Activated CD8-positive, alpha-beta memory T cell treated with anti-CD3 and anti-CD28 coated beads for 1 hour (primary cell): ENCODE results near the gene PES1.
"Not testable (repeated sequence)": the region's sequence is repeated elsewhere in the genome, so short reads cannot be mapped to it uniquely, and the experiment has no call there.

Experiments used
- DNase-seq, 2 donors: peaks; one replicate each; pipeline ENCODE4 v3.0.0-alpha.2; 2020; ENCODE audit warnings: low read depth in 1 of 2; ENCODE audit errors: extremely low read depth in 1 of 2

The PES1 gene

DNA sequence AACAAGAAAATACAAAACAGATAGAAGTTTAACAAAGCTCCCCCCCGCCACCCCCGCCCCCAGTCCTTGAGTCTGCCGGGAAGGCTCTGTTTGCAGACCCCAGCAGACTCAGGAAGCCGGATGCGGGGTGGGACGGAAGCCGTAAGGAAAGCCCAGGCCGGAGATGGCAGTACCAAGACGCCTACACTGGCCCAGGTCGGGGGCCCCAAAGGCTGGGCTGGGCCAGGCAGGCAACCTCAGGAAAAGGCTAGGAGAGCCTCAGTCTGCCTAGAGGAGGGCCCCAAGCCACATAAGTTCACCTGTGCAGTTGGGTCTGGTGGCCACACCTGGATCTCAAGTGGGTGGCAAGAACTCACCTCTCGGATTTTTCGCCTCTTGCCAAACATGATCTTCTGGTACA lies 13.2 kb downstream of the PES1 start:
- no peak for DNase-seq

DNA sequence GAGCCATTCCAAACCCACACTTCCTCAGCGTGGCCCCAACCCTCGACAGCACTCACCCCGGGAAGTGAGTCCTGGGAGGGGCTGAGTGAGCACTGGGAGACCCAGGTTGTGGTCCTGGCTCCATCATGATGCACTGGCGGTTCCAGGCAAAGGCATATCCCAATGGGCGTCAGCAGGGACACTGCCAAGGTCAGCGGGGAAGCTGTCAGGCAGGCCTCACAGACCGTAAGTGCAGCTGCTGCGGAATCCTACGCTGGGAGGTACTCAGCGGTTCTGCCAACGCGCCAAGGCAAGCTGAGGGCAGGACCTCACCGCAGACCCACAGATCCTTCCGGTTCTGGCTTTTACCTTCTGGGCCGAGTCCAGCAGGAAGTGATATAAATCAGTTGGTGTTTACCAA lies 15.9 kb downstream of the PES1 start:
- no peak for DNase-seq

GRCh38 chr22:30574997-30575671 lies 16.6 kb downstream of the PES1 start:
- DNase-seq: no peak

DNA sequence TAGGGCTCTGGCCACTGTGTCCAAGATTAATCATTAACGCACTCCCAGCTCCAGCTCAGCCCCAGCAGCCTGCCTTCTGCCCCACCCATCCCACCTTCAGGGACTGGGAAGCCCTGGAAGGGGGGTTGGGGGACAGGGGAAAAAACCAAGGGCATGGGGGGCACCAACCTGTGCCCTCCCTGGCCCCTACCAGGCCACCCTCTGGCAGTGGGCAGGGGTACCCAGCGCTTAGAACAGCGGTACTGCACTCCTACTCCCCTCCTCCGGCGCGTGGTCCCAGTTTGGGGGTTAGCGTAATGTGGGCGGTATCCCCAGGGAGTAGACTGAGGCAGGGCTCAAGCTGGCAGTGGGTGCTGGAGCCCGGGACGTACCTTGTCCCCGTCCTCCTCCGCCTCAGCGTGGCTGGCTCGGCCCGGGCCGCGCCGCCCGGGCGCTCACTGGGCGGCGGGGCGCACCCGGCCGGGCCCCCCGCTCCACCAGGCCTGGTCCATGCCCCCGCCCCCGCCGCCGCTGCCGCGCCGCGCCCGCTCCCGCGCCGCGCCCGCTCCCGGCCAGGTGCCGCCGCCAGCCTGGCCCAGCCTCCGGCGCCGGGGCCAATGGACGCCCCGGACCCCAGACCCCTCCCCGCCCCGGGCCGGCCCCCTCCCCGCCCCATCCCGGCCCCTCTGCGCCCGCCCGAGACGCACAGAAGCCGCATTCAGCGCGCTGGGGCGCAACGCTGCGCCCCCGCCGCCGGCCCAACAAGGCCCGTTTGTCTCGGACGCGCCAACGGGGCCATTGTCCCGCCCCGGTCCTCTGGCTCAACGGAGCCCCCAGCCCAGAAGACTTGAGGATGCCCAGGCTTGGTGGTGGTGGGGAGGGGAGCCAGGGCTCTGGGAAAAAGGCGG lies 17.4 kb downstream of the PES1 start, which contains the start of gene GAL3ST1:
TSS of gene GAL3ST1 (minus strand) at position 571 of the 887 bp plus-strand sequence. CDS start 17,273 bp downstream, outside the sequence.
- DNase-seq: no peak

- no peak for DNase-seq
Measured at GRCh38 chr22:30573594-30574094, 18.1 kb downstream of the PES1 start.

DNA sequence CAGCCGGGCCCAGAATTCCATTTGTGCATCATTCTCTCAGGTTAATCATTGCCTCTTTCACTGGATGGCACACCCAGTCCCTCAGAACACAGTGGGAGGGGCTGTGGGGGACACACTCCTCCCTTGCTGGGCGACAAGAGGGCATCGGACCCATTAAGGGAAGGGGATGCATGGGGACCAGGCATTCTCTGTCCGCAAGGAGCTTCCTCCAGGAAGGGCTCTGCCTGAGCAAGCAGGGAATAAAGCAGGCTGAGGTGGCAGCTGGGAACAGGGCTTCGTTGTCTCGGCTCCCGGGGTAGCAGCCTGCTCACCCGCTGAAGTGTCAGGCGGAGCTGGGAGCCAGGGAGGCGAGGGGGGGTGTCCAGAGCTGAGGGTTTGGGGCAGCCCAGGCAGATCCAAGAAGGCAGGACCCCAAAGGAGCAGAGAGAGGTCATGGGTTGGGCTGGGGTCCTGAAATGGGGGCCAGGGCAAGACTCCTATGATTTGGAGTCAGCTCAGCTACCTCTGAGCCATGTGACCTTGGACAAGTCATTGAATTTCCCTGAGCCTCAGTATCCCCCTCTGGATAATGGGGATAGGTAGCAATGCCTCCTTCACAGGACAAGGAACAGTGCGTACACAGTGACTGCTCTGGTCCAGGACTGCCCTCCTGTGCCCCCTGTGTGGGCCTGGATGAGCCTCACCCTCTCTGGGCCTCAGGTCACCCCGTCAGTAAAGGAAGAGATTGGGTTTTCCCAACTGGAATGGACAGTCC lies 18.7 kb downstream of the PES1 start:
- DNase-seq: no peak

DNA sequence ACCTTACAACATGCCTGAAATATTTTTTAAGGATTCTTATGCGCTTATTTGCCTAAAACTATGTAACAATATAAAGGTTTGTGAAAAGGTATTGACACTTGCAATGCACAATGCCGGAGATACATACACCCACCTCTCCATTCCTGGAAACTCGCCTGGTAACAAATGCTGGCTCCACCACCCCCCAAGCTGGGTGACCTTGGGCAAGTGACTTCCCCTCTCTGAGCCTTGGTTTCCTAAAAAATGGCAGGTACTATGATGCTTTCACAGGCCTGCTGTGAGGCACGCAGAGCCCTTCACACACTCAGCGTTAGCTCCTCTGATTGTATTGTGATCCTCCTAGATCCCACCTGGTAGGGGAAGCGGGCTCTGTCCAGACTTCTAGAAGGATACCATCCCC lies 19.5 kb downstream of the PES1 start:
- no peak for DNase-seq

- no peak for DNase-seq
Measured at GRCh38 chr22:30569674-30570202, 22.0 kb downstream of the PES1 start.

- DNase-seq: no peak
Measured at GRCh38 chr22:30568137-30568805, 23.4 kb downstream of the PES1 start.

- DNase-seq: not testable (repeated sequence)
Measured at GRCh38 chr22:30567277-30567676, 24.4 kb downstream of the PES1 start.

GRCh38 chr22:30566125-30566524 lies 25.6 kb downstream of the PES1 start:
- no peak for DNase-seq

DNA sequence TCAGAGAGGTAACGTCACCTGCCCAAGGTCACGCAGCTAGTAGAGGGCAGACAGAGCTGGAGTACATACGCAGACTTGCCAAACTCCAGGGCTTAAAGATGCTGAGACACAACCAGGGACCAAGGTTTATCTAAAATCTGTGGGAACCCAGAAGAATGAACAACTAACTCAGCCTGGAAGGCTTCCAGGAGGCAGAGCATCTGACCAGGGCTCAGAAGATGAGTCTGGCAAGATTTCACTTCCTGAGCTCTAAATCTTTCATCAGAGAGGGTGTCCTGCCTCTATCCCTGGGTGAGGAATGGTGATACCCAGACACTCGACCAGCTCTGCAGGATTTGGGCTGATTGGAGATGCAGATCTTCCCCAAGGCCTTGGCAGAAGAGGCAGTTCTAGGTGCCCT lies 26.4 kb downstream of the PES1 start:
- DNase-seq: no peak

DNA sequence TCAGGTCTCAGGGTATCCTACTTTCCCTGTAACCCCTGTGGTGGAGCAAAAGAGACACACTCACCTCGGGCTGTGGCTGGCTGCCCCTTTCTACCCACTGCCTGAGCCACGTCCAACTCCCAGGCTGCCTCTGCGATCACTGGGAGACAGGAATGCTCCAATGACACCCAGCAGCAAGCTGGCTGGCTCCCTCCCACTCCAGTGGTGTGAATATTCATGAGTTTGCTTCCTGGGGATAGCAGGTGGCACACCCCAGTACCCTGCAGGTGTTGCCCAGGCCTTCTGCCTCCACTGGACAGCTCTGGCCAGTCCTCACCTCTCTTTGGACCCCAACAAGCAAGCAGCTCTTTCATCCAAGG lies 27.0 kb downstream of the PES1 start:
- DNase-seq: no peak

- DNase-seq: no peak
Measured at GRCh38 chr22:30564045-30564760, 27.5 kb downstream of the PES1 start.

GRCh38 chr22:30562366-30562765 lies 29.3 kb downstream of the PES1 start:
- DNase-seq: no peak

- no peak for DNase-seq
Measured at GRCh38 chr22:30561402-30562189, 30.1 kb downstream of the PES1 start.

GRCh38 chr22:30560643-30561202 lies 31.0 kb downstream of the PES1 start:
- not testable (repeated sequence) for DNase-seq

- DNase-seq: no peak
Measured at GRCh38 chr22:30559889-30560288, 31.8 kb downstream of the PES1 start.

DNA sequence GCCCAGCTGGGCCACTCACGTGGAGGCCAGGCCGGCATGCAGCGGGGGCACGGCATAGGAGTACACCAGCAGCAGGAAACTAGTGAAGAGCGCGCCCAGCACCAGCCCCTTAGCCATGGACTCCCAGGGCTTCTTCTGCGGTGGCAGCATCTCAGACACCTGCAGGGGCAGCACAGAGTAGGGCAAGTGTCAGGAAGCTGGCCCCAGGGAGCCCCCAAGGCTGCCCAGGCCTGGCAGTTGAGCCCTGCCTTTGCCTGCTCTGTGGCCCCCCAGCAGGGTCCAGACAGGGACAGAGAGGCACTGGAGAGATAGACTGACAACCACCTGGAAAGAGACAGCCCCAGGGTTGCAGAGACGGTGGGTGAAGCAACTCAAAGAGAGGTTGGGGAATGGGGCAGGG lies 34.5 kb downstream of the PES1 start:
- no peak for DNase-seq
